NCI-H2227 treated with DMSO at 0.1 percent for 48 hours (cell line): ENCODE measurements around the gene ZBED1.
"Not testable (repeated sequence)": the region's sequence is repeated elsewhere in the genome, so short reads cannot be mapped to it uniquely, and the experiment has no call there.

Experiments used
- DNase-seq: peaks from one replicate; lab custom pipeline; 2025; lab: John Stamatoyannopoulos, UW

ZBED1 gene

GRCh38 chrX:2500803-2501558 is at the start of gene ZBED1, which contains the start of gene DHRSX:
ZBED1 (minus strand) TSS chrX:2500976; CDS start chrX:2490719, 10,257 bp downstream.
DHRSX (minus strand) TSS chrX:2500976; CDS start chrX:2500925, 51 bp downstream.
- no peak for DNase-seq

- peak; percentile 23 for DNase-seq
Measured at GRCh38 chrX:2549876-2550275, 49.1 kb upstream of the ZBED1 start.

- no peak for DNase-seq
Measured at GRCh38 chrX:2548711-2549423, 48.1 kb upstream of the ZBED1 start.

DNA sequence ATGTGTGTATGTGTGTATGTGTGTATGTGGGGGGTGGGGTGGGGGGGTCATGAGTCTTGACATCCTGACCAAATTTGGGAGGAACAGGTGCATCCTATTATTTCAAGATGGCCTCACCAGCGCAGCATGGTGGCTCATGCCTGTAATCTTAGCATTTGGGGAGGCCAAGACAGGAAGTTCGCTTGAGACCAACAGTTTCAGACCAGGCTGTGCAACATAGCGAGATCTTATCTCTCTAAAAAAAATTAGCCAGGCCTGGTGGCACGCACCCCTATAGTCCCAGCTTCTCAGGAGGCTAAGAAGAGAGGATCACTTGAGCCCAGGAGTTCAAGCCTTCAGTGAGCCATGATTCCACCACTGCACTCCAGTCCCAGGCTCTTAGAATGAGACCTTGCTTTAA is 47.0 kb upstream of the ZBED1 start:
- no peak for DNase-seq

DNA sequence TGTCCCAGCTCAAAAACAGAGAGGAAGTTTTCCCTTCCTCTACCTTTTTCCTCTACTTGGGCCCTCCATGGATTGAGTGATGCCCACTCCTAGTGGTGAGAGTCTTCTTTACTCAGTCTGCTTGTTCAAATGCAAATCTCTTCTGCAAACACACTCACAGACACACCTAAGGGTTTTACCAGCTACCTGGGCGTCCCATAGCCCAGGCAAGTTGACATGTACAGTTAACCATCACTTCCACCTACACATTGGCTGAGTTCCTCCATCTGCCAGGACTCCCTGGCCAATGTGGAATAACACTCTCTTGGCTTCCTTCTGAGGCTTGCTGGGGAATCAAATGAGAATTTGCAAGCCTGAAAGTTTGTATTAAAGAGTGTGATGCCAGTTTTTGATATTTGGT is 45.7 kb upstream of the ZBED1 start:
- no peak for DNase-seq

DNA sequence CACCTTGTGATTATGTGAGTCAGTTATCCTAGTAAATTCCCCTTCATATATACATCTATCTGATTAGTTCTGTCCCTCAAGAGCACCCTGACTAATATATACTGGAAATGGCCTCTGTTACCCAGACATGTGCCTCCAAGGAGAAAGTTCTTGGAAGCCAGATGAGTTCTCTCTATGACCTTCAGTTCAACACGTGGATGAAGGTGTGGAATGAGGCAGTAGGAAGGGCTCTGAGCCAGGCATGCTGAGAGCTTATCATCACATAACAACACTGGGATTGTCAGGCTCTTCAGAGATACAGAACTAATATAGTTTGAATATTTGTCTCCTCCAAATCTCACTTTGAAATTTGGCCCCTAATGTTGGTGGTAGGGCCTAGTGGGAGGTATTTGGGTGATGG is 44.4 kb upstream of the ZBED1 start:
- no peak for DNase-seq

DNA sequence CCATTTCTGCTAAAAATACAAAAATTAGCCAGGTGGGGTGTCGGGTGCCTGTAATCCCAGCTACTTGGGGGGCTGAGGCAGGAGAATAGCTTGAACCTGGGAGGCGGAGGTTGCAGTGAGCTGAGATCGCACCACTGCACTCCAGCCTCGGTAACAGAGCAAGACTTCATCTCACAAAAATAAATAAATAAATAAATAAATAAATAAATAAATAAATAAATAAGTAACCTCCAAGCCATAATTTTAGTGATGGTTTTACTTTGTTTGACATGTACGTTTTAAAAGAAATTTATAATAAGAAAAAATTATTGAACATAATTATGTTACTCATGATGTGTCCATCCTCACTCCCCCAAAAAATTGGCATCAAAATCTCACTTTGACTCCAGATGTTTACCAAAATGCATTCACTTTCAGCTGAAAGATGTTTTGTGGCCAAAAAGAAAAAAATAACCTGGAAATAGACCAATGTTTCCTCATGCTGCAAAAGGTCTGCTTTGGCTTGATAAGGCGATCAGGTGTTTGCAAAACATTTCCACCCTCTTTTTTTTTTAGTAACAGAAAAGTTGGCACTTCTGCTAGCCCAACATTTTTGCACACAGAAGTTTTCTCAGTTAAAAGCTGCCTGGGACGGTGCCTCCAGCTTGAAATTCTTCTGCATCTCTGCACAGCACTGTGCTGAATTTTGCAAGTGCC is 42.2 kb upstream of the ZBED1 start:
- no peak for DNase-seq

- no peak for DNase-seq
Measured at GRCh38 chrX:2541603-2542002, 40.8 kb upstream of the ZBED1 start.

GRCh38 chrX:2540426-2540947 is 39.7 kb upstream of the ZBED1 start:
- no peak for DNase-seq

DNA sequence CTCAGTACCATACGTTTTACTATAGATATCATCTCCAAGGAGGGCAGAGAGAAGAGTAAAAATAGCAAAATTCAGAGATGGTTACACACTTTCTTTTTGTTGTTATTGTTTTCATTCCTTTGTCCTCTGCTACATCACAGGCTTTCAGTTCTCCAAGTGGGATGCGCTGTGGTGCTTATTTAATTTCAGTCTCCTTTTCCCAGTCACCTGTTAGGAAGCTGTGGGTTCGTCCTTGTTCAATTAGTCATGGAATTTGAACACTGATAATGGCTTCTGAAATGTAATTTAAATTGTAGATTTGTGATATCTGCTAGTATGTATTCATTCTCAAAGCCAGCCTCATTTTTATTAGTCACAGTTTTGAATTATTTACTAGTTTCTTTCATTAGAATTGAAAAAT is 38.8 kb upstream of the ZBED1 start:
- DNase-seq = no peak

DNA sequence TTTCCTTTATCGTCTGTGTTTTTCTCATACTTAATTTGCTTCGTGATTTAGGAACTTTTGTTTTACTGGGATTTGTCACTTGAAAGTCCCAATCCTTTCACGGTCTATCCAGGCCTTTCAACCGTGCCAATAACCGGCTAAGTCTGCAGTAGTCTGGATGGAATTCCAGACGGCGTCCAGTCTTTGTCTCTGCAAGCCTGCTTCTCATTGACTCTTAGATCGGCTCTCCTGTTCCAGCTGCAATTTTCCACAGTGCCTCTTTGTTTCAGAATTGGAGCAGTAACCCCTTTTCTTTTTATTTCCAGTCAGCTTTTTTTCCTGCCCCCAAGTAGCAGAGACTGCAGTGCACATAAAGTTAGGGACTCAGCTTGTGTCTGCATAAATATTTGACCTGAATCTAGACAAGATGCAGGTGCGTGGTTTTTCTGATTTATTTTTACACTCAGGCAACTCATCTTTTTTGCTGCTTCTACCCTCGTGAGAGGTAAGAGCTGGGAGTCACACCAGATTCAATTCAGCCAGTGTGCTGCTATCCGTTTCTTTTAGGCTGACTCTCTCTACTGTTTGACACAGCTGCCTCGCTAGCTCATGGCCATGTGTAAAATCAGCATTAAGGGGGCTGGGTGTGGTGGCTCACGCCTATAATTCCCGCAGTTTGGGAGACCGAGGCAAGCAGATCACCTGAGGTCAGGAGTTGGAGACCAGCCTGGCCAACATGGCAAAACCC is 37.4 kb upstream of the ZBED1 start:
- DNase-seq = no peak

DNA sequence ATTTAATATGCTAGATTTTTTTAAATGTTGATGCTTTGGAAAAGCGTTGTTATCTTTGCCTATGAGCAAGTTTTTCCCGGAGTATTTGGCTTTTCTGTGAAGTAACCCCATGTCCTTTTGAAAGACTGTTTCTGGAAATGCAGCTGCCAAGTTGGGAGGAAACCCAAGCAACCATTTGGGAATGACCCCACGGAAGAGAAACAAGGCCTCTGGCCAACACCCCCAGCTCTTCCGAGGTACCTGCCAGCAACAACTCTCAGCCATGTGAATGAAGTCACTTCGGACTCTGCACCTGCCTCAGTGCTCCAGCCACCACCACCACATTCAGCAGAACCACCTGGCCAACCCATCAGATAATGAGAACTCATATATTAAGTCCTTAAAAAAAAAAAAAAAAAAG is 36.2 kb upstream of the ZBED1 start:
- no peak for DNase-seq

- DNase-seq = no peak
Measured at GRCh38 chrX:2536141-2536540, 35.4 kb upstream of the ZBED1 start.

- not testable (repeated sequence) for DNase-seq
Measured at GRCh38 chrX:2534261-2535021, 33.7 kb upstream of the ZBED1 start.

- DNase-seq = no peak
Measured at GRCh38 chrX:2533424-2533823, 32.6 kb upstream of the ZBED1 start.

GRCh38 chrX:2526390-2526789 is 25.6 kb upstream of the ZBED1 start:
- no peak for DNase-seq

DNA sequence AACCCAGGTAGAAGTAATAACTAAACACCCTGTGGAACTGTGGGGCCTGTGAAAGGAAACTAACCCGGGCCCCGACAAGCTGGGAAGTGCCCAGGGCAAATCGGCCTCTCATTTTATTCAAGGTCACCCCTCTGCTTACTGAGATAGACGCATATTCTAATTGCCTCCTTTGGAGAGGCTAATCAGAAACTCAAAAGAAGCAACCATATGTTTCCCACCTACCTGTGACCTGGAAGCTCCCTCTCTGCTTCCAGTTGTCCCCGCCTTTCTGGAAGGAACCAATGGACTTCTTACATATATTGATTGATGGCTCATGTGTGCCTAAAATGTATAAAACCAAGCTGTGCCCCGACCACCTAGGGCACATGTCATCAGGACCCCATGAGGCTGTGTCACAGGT is 23.1 kb upstream of the ZBED1 start:
- DNase-seq = no peak

DNA sequence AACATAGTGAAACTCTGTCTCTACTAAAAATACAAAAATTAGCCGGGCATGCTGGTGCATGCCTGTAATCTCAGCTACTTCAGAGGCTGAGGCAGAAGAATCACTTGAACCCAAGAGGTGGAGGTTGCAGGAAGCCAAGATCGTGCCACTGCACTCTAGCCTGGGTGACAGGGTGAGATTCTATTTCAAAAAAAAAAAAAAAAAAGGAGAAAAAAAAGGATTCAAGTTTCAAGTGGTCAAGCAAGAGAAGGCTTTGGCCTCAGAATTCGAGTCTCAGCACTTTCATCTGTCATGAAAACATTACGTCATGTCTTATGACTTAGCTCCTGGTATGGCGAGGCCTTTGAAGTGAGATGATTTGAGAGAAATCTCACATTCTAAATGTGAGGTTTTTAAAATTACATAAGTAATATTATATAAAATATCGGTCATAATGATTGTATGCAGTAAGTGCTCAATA is 21.2 kb upstream of the ZBED1 start:
- DNase-seq = no peak

- no peak for DNase-seq
Measured at GRCh38 chrX:2521092-2521926, 20.5 kb upstream of the ZBED1 start.

DNA sequence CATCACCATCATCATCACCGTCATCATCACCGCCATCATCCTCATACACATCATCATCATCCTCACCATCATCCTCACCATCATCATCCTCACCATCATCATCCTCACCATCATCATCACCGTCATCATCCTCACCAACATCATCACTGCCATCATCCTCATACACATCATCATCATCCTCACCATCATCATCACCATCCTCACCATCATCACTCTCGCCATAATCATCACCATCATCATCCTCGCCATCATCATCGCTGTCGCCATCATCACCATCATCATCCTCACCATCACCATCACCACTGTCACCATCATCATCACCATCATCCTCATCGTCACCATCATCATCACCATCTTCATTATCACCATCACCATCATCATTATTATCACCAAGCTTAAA is 19.8 kb upstream of the ZBED1 start:
- DNase-seq = no peak
